HS-27A (cell line): ENCODE measurements around the gene CORIN.
"Not testable (repeated sequence)": the region's sequence is repeated elsewhere in the genome, so short reads cannot be mapped to it uniquely, and the experiment has no call there.

Experiments used
- DNase-seq: peaks from one replicate; pipeline ENCODE4 v3.0.0-alpha.2; 2012; ENCODE audit warnings: low read depth, missing footprints

The CORIN gene

DNA sequence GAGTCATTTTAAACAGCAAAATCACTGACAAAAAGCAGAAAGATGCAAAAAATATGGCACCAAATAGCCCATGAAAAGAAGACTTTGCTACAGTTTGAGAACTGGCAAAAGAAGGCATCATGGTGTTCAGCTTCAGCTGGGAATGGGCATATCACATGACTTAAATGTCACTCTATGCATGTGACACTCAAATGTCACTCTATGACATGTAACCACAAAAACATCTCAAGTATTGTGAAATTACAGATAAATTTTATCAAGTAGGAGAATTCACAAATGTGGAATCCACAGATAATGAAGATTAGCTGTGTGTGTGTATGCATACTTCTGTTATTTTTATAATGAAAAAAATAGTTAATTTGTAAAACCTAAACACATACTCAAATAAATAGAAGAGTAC is 270.9 kb downstream of the CORIN start:
- DNase-seq: no peak

DNA sequence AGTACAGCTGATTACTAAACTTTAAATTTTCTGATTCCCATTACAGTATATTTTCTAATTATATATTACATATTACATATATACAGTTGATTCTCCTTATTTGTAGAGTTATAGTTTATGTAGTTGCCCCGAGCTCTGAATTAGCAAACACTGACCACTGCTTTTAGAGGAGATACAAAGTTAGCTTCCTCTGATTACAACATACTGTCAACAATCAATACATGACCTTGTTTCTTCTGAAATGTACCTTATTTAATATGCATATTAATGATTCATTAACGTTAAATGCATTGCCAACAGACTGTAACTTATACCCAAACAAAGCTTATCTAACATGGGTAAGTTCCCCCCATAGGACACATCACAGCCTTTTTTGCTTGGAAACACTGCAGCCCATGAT is 271.3 kb downstream of the CORIN start:
- DNase-seq: no peak

DNA sequence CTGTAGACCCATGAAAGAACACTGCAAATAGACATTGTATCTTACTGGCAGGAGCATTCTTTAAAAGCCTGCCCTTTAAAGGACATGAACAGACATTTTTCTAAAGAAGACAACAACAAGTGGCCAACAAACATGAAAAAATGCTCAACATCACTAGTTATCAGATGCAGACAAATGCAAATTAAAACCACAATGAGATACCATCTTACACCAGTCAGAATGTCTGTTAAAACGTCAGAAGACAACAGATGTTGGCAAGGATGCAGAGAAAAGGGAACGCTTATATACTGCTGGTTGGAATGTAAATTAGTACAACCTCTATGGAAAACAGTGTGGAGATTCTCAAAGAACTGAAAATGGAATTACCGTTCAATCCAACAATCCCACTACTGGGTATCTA is 275.6 kb downstream of the CORIN start:
- no peak for DNase-seq

DNA sequence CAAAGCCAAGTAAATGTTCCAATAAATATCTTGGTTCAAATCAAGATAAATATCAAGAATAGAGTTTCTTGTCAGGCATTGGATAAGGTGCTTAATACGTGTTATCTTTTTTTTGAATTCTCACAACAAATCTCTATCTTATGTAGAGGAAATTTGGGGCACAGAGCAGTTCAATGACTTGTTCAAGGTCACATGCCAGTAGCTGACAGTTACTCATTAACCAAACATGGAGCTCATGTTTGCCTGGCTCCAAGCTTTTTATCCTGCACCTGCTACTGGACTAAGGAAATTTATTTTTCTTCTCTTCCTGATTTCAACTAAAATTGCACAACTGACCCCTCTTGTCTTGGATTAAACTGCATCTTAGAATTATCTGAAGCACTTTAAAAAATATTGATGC is 276.5 kb downstream of the CORIN start:
- DNase-seq: no peak

DNA sequence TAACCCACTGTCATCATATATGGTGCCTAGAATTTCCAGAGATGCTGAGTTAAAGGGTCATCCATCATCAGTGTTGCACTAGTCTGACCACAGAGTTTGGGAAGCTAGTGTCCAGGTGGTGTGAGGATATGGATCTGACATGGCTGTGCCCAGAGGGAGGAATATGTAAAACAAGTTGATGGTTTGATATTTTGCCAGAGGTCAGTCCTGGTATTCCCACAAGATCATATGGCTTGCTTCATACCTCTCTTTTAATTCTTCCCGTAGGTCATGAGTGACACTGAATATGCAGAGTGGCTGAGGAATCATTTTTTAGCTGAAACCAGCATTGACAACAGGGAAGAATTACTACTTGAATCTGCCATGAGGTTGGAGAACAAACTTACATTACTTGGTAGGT is 277.2 kb downstream of the CORIN start:
- DNase-seq: no peak

DNA sequence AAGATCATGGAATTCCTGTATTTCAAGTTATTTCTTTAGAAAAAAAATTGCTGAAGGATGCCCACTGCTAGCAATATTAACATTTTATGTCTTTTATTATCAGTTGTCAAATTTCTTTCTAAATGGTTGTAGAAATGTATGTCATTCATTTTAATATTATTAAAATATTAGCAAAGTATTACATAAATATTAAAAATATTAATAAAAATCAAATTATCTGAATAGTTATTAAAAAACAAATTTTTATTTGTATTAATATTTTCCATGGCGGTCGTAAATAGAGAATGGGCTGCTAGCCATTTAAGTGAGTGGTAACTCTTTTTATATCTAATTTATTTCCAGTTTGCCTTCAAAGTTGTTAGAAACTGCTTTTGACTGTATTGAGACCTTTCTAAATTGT is 280.6 kb downstream of the CORIN start:
- no peak for DNase-seq

DNA sequence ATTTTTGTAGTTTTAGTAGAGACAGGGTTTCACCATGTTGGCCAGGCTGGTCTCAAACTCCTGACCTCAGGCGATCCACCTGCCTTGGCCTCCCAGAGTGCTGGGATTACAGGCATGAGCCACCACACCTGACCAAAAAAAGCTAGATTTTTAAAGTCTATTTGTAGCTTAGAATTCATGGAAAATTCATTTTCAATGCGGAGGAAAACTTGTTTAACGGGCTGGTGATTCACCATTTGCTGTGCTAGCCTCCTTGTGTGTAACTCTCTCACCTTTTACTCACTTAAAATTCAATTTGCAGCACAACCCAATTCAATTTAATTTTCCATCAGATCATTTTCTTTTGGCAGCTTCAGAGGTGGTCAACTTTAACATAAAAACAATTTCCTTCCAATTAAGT is 281.9 kb downstream of the CORIN start:
- not testable (repeated sequence) for DNase-seq

DNA sequence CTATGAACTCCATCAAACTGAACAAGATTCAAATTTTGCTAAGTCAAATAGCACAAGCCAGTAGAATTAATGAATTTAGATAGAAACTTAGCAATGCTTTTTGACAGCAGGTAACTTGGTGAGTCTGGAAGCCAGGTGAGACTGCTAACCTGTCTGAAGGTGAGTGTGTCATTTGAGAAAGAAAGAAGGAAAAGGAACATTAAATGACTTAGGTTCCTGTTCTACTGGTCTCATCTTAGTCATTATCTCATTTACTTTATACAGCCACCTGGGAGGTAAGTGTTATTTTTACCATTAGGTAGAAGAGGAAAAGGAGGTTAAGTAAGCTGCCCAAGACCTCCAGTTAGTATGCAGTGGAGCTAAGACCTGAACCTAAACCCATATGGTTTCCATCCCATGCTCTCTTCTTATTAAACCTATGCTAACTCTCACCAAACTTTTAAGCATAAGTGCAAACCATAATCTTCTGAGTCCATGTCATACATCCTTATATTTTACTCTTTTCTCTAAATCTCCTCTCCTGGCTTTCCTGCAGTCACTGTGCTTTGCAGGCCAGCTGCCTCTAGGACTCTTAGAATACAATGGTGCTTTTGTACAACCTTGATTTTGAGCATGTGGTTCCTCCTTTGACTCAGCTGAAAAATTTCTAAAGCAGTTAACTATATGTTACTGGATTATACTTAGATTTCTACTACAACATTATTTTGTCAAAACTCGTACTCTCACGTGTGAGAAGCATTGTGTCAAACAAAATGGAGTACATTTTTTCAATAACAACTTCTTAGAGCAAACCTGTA is 284.3 kb downstream of the CORIN start:
- DNase-seq: no peak

DNA sequence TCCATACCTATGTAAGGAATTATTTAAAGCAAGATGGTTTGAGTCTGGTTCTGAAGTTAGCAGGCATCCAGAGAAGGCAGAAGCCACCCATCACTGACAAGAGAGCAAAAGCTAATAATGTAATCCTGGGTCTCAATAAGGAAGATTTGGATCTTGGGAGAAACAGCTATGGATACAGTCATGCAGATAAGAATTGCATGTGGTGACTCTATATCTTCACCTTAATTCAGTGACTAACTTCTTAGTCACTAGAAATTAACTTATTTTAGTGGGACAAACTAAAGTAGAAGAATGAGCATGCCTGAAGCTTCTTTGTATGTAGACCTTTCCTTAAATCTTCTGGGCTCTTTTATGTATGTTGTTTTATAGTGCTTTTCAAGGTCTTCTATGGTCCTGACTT is 286.2 kb downstream of the CORIN start:
- DNase-seq: no peak

DNA sequence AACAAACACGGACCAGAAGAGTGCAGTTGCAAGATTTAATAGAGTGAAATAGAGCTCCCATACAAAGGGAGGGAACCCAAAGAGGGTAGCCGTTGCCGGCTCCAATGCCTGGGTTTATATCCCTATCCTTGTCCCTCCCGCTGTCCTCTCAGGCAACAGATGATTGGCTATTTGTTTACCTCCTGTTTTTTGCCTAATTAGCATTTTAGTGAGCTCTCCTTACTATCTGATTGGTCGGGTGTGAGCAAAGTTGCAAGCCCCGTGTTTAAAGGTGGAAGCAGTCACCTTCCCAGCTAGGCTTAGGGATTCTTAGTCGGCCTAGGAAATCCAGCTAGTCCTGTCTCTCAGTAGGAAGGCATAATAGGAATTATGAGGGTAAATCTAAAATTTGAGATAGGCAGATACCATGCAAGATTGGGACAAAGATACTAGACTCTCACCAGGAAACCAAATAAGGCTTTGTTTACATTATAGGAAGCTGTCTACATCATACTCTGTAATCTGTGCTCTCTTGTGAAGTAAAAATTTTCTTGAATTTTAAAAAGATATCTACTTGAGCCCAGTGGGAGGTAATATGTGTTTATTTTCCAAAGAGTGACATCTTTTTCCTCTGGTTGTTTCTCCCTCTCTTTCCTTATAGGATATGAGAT is 286.8 kb downstream of the CORIN start:
- no peak for DNase-seq

DNA sequence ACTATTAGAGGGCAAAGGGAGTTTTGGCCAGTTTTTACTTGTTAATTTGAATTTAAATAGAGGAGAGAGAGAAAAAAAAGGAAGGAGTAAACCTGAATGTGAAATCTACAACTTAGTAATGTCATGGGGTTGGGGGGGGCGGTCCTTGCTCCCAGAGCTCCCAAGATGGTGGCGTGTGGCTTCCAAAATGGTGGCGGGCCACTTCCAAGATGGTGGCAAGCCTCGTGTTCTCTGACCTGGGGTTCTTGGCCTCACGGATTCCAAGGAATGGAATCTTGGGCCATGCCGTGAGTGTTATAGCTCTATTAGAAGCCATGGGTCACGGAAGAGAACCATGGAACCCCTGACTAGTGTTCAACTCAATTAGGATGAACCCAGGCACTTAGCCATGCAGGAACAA is 287.5 kb downstream of the CORIN start:
- DNase-seq: not testable (repeated sequence)
